Measurements from ENCODE around the gene SIGLEC8. TPM values are rescaled to one million over a fixed set of nuclear protein-coding genes. Genes with fewer than 3 reads are reported as not detected.

SIGLEC8 gene
- total RNA-seq, 1 experiment from 2014 or later, result not detected

DNA sequence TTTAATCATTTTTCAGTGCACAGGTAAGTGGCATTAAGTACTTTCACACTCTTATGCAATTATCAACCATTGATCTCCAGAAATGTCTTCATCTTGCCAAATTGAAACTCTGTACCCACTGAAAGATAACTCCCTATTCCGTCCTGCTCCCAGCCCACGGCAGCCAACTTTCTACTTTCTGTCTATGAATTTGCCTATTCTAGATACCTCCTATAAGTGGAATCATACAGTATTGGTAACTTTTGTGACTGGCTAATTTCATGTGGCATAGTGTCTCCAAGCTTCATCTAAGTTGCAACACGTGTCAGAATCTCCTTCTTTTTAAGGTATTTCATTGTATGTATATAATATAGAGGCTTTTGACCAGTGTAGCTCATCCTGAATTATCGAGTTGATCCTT lies 14.4 kb upstream of the SIGLEC8 start:
- no TSS peak for BruUV-seq (replicated peaks)
- Histone ChIP-seq H3K4me3 (ENCODE audit: low read depth, low read length) (no peak overlapping the region), H3K4me1 (peaks cover 29% of the 10 kb centered on the region), H3K9me3 (0 out of 2 replicates have a peak, but pooled peaks cover 3% of the 10 kb centered on the region), H3K36me3 (ENCODE audit: control insufficient read depth, insufficient read depth, low read length) (no peaks in the 10 kb centered on the region), H3K27me3 (replicated peaks; ENCODE audit: control insufficient read depth, insufficient read depth, low read length) (no peaks in the 10 kb centered on the region)
- Mint-ChIP-seq H3K27me3 (ENCODE audit: insufficient read depth, unreplicated experiment) (no peaks in the 10 kb centered on the region), H3K36me3 (ENCODE audit: insufficient read depth, unreplicated experiment) (peaks cover 5% of the 10 kb centered on the region), H3K9me3 (ENCODE audit: unreplicated experiment) (peaks cover 10% of the 10 kb centered on the region), H3K27ac (ENCODE audit: unreplicated experiment) (no peak overlapping the region), H3K4me1 (ENCODE audit: low read depth, unreplicated experiment) (peaks cover 22% of the 10 kb centered on the region), H3K4me3 (ENCODE audit: unreplicated experiment) (no peak overlapping the region)
- DNase-seq, result no peak
- POLR2A ChIA-PET, result no interaction called here
- CTCF ChIA-PET, result interaction anchor here (0.7 to 3.4 kb wide), 5 partner anchors 47 to 185 kb away, joined by 3 to 19 read pairs (median 4); no protein-coding TSS in a partner anchor
- intact Hi-C loops (cut with micrococcal nuclease; ENCODE audit: unreplicated experiment), result loop anchor here (1.0 kb wide), 2 partner anchors 43 to 185 kb away; no protein-coding TSS in a partner anchor
- TF ChIP-seq, protein P1, sequence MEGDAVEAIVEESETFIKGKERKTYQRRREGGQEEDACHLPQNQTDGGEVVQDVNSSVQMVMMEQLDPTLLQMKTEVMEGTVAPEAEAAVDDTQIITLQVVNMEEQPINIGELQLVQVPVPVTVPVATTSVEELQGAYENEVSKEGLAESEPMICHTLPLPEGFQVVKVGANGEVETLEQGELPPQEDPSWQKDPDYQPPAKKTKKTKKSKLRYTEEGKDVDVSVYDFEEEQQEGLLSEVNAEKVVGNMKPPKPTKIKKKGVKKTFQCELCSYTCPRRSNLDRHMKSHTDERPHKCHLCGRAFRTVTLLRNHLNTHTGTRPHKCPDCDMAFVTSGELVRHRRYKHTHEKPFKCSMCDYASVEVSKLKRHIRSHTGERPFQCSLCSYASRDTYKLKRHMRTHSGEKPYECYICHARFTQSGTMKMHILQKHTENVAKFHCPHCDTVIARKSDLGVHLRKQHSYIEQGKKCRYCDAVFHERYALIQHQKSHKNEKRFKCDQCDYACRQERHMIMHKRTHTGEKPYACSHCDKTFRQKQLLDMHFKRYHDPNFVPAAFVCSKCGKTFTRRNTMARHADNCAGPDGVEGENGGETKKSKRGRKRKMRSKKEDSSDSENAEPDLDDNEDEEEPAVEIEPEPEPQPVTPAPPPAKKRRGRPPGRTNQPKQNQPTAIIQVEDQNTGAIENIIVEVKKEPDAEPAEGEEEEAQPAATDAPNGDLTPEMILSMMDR (IDR thresholded peaks at IDR 0.05; ENCODE audit: insufficient read depth in 1 of 2, low read depth in 1 of 2, low read length in 1 of 2, severe bottlenecking in 1 of 2, unreplicated experiment in 1 of 2), result no peak

DNA sequence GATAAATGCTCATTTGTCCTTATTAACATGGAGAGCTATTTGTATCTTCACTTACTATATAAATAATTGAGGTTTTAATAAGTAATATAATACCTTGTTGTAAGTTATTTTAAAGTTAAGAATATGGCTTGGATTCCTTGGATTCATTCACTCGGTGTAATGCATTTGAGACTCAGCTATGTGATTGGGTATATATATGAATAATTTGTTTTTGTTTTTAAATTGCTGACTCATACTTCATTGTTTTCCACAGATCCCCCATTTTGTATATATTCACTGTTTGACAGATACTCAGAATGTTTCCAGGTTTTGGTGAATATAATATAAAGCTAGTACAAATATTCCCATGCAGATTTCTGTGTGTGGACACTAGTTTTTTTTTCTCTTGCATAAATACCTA lies 13.3 kb upstream of the SIGLEC8 start:
- intact Hi-C loops (cut with micrococcal nuclease; ENCODE audit: unreplicated experiment), result no loop called here
- no peaks in the 10 kb centered on the region for H3K9me3 Mint-ChIP-seq (ENCODE audit: unreplicated experiment)
- POLR2A ChIA-PET, result no interaction called here

DNA sequence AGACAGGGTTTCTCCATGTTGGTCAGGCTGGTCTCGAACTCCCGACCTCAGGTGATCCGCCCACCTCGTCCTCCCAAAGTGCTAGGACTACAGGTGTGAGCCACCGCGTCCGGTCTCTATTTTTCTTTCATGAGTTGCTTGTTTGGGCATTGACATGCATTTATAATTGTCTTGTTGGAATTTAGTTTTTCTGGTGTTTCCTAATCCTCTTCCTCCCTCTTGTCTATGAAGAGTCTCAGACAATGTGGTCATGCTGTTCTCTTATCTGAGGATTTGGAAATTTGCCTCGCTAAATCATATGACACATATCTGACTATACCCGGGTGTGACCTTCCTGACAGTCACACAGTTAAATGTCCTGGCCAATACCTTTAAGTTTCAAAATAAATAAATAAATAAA lies 12.7 kb upstream of the SIGLEC8 start:
- no TSS peak for BruUV-seq (replicated peaks)
- peaks cover 29% of the 10 kb centered on the region for H3K4me1 ChIP-seq
- Mint-ChIP-seq H3K36me3 (ENCODE audit: insufficient read depth, unreplicated experiment) (peaks cover 5% of the 10 kb centered on the region), H3K4me1 (ENCODE audit: low read depth, unreplicated experiment) (peaks cover 15% of the 10 kb centered on the region), H3K27ac (ENCODE audit: unreplicated experiment) (no peak overlapping the region), H3K9me3 (ENCODE audit: unreplicated experiment) (no peaks in the 10 kb centered on the region), H3K4me3 (ENCODE audit: unreplicated experiment) (no peak overlapping the region), H3K27me3 (ENCODE audit: insufficient read depth, unreplicated experiment) (peaks cover 2% of the 10 kb centered on the region)
- DNase-seq, result no peak
- no peaks in the 10 kb centered on the region for H3K27me3 ChIP-seq (replicated peaks; ENCODE audit: control insufficient read depth, insufficient read depth, low read length)
- 0 out of 2 replicates have a peak, but pooled peaks cover 2% of the 10 kb centered on the region for H3K9me3 ChIP-seq
- intact Hi-C loops (cut with micrococcal nuclease; ENCODE audit: unreplicated experiment), result no loop called here
- no peak overlapping the region for H3K4me3 ChIP-seq (ENCODE audit: low read depth, low read length)
- TF ChIP-seq, protein P1 (IDR thresholded peaks at IDR 0.05; ENCODE audit: insufficient read depth in 1 of 2, low read depth in 1 of 2, low read length in 1 of 2, severe bottlenecking in 1 of 2, unreplicated experiment in 1 of 2), result no peak
- CTCF ChIA-PET, result interaction anchor here (1.0 to 1.1 kb wide), 2 partner anchors 10 to 186 kb away, joined by 3 to 5 read pairs; no protein-coding TSS in a partner anchor
- POLR2A ChIA-PET, result no interaction called here
- H3K36me3 ChIP-seq (ENCODE audit: control insufficient read depth, insufficient read depth, low read length), result no peaks in the 10 kb centered on the region

More for the DNA sequence above, 13.3 kb upstream of the SIGLEC8 start:
- H3K4me1 ChIP-seq, result peaks cover 29% of the 10 kb centered on the region
- no peak for DNase-seq
- Mint-ChIP-seq H3K4me3 (ENCODE audit: unreplicated experiment) (no peak overlapping the region), H3K27ac (ENCODE audit: unreplicated experiment) (no peak overlapping the region), H3K27me3 (ENCODE audit: insufficient read depth, unreplicated experiment) (no peaks in the 10 kb centered on the region), H3K4me1 (ENCODE audit: low read depth, unreplicated experiment) (peaks cover 15% of the 10 kb centered on the region), H3K36me3 (ENCODE audit: insufficient read depth, unreplicated experiment) (peaks cover 5% of the 10 kb centered on the region)
- H3K27me3 ChIP-seq (replicated peaks; ENCODE audit: control insufficient read depth, insufficient read depth, low read length), result no peaks in the 10 kb centered on the region
- H3K4me3 ChIP-seq (ENCODE audit: low read depth, low read length), result no peak overlapping the region
- TF ChIP-seq, protein P1 (IDR thresholded peaks at IDR 0.05; ENCODE audit: insufficient read depth in 1 of 2, low read depth in 1 of 2, low read length in 1 of 2, severe bottlenecking in 1 of 2, unreplicated experiment in 1 of 2), result no peak
- CTCF ChIA-PET, result interaction anchor here (1.0 to 1.1 kb wide), 2 partner anchors 10 to 185 kb away, joined by 3 to 5 read pairs; no protein-coding TSS in a partner anchor
- H3K9me3 ChIP-seq, result 0 out of 2 replicates have a peak, but pooled peaks cover 3% of the 10 kb centered on the region
- H3K36me3 ChIP-seq (ENCODE audit: control insufficient read depth, insufficient read depth, low read length), result no peaks in the 10 kb centered on the region
- no TSS peak for BruUV-seq (replicated peaks)
